Memory B cell (primary cell): Measurements from ENCODE around the gene ITGA3.

Experiments used
- ATAC-seq: fragments of 150-1000 bp; cut with Tn5 transposase; 2 replicates; pipeline ENCODE4 v1.10.0; 2021; ENCODE audit warnings: low read depth, mild to moderate bottlenecking, moderate library complexity
- DNase-seq, 2 donors: peaks; one replicate each; pipeline ENCODE4 v3.0.0; 2022; ENCODE audit warnings: low spot score in 2 of 2
- H3K27ac Mint-ChIP-seq: one replicate; pipeline ENCODE4 v1.8.0; 2022; ENCODE audit warnings: mild to moderate bottlenecking, moderate library complexity, mixed read lengths
- H3K27me3 Mint-ChIP-seq: one replicate; pipeline ENCODE4 v1.8.0; 2022; ENCODE audit warnings: mixed read lengths
- H3K36me3 Mint-ChIP-seq: one replicate; pipeline ENCODE4 v1.8.0; 2022; ENCODE audit warnings: mild to moderate bottlenecking, mixed read lengths
- H3K4me1 Mint-ChIP-seq: one replicate; pipeline ENCODE4 v1.8.0; 2022; ENCODE audit warnings: mixed read lengths
- H3K4me3 Mint-ChIP-seq: one replicate; pipeline ENCODE4 v1.8.0; 2022; ENCODE audit warnings: mild to moderate bottlenecking, moderate library complexity, mixed read lengths
- H3K9me3 Mint-ChIP-seq: one replicate; pipeline ENCODE4 v1.8.0; 2022; ENCODE audit warnings: mixed read lengths

Gene ITGA3

GRCh38 chr17:50129728-50130558, 74.0 kb downstream of the ITGA3 start, which contains the start of gene SAMD14:
Gene SAMD14, minus strand, starts transcription at chr17:50130160. Its CDS starts 5,201 bp downstream, at chr17:50124959.
- Mint-ChIP-seq H3K4me3 (peak within 1 kb of the TSS; percentile 87), H3K9me3 (no peaks in the 10 kb centered on the region), H3K27ac (peak within 1 kb of the TSS; percentile 81), H3K27me3 (peaks cover 9% of the 10 kb centered on the region), H3K36me3 (peaks cover 3% of the 10 kb centered on the region), H3K4me1 (peaks cover 28% of the 10 kb centered on the region)
- DNase-seq (peak; percentile 37 to 62), ATAC-seq (peak; percentile 75)

GRCh38 chr17:50130559-50131305, 74.8 kb downstream of the ITGA3 start:
- no peak for DNase-seq
- Mint-ChIP-seq H3K27ac (peak overlapping the region; percentile 81), H3K4me1 (peaks cover 28% of the 10 kb centered on the region), H3K9me3 (no peaks in the 10 kb centered on the region), H3K27me3 (peaks cover 9% of the 10 kb centered on the region), H3K36me3 (peaks cover 6% of the 10 kb centered on the region), H3K4me3 (peak overlapping the region; percentile 70)
- ATAC-seq = peak; percentile 33

- ATAC-seq (no peak), DNase-seq (no peak)
- peaks cover 9% of the 10 kb centered on the region for H3K27me3 Mint-ChIP-seq
- H3K4me3 Mint-ChIP-seq = no peak overlapping the region
- peaks cover 33% of the 10 kb centered on the region for H3K4me1 Mint-ChIP-seq
- H3K9me3 Mint-ChIP-seq = no peaks in the 10 kb centered on the region
- peaks cover 19% of the 10 kb centered on the region for H3K36me3 Mint-ChIP-seq
- H3K27ac Mint-ChIP-seq = peak overlapping the region; percentile 81
Measured at GRCh38 chr17:50132104-50132794, 76.3 kb downstream of the ITGA3 start.

- no peak for ATAC-seq
- no peaks in the 10 kb centered on the region for H3K9me3 Mint-ChIP-seq
Measured at GRCh38 chr17:50133028-50133768, 77.3 kb downstream of the ITGA3 start.

GRCh38 chr17:50133769-50134099, 77.8 kb downstream of the ITGA3 start:
- Mint-ChIP-seq H3K9me3 (no peaks in the 10 kb centered on the region), H3K27ac (no peak overlapping the region), H3K27me3 (peaks cover 4% of the 10 kb centered on the region), H3K4me1 (peaks cover 34% of the 10 kb centered on the region), H3K36me3 (peaks cover 30% of the 10 kb centered on the region), H3K4me3 (no peak overlapping the region)
- ATAC-seq (no peak), DNase-seq (no peak)

More at GRCh38 chr17:50133028-50133768, 77.3 kb downstream of the ITGA3 start:
- DNase-seq = no peak
- Mint-ChIP-seq H3K4me1 (peaks cover 38% of the 10 kb centered on the region), H3K27me3 (peaks cover 9% of the 10 kb centered on the region), H3K27ac (peak overlapping the region; percentile 47), H3K4me3 (no peak overlapping the region), H3K36me3 (peaks cover 28% of the 10 kb centered on the region)

- ATAC-seq = no peak
- Mint-ChIP-seq H3K36me3 (peaks cover 30% of the 10 kb centered on the region), H3K27me3 (peaks cover 3% of the 10 kb centered on the region), H3K4me3 (no peak overlapping the region), H3K4me1 (peaks cover 33% of the 10 kb centered on the region), H3K27ac (no peak overlapping the region), H3K9me3 (no peaks in the 10 kb centered on the region)
- no peak for DNase-seq
Measured at GRCh38 chr17:50134206-50135110, 78.5 kb downstream of the ITGA3 start.

GRCh38 chr17:50135316-50136095, 79.6 kb downstream of the ITGA3 start:
- H3K27me3 Mint-ChIP-seq = peaks cover 1% of the 10 kb centered on the region
- no peaks in the 10 kb centered on the region for H3K9me3 Mint-ChIP-seq
- H3K4me3 Mint-ChIP-seq = no peak overlapping the region
- DNase-seq (no peak), ATAC-seq (no peak)
- H3K4me1 Mint-ChIP-seq = peaks cover 37% of the 10 kb centered on the region
- H3K27ac Mint-ChIP-seq = no peak overlapping the region
- peaks cover 33% of the 10 kb centered on the region for H3K36me3 Mint-ChIP-seq

- peaks cover 35% of the 10 kb centered on the region for H3K4me1 Mint-ChIP-seq
- H3K9me3 Mint-ChIP-seq = no peaks in the 10 kb centered on the region
- no peak overlapping the region for H3K4me3 Mint-ChIP-seq
- H3K27ac Mint-ChIP-seq = peak overlapping the region; percentile 85
- no peak for ATAC-seq
- H3K27me3 Mint-ChIP-seq = peaks cover 1% of the 10 kb centered on the region
- H3K36me3 Mint-ChIP-seq = peaks cover 36% of the 10 kb centered on the region
- DNase-seq = no peak
Measured at GRCh38 chr17:50136096-50136687, 80.3 kb downstream of the ITGA3 start.

- DNase-seq (no peak), ATAC-seq (no peak)
- Mint-ChIP-seq H3K36me3 (peaks cover 40% of the 10 kb centered on the region), H3K9me3 (no peaks in the 10 kb centered on the region), H3K4me3 (no peak overlapping the region), H3K4me1 (peaks cover 41% of the 10 kb centered on the region), H3K27ac (peak overlapping the region; percentile 85), H3K27me3 (no peaks in the 10 kb centered on the region)
Measured at GRCh38 chr17:50137042-50137441, 81.1 kb downstream of the ITGA3 start.

GRCh38 chr17:50139185-50139783, 83.4 kb downstream of the ITGA3 start:
- Mint-ChIP-seq H3K9me3 (no peaks in the 10 kb centered on the region), H3K27me3 (no peaks in the 10 kb centered on the region), H3K4me1 (peaks cover 58% of the 10 kb centered on the region), H3K27ac (peak overlapping the region; percentile 7), H3K4me3 (no peak overlapping the region), H3K36me3 (peaks cover 52% of the 10 kb centered on the region)
- no peak for ATAC-seq
- no peak for DNase-seq
